ENCODE data around the gene CERS6.

DNA sequence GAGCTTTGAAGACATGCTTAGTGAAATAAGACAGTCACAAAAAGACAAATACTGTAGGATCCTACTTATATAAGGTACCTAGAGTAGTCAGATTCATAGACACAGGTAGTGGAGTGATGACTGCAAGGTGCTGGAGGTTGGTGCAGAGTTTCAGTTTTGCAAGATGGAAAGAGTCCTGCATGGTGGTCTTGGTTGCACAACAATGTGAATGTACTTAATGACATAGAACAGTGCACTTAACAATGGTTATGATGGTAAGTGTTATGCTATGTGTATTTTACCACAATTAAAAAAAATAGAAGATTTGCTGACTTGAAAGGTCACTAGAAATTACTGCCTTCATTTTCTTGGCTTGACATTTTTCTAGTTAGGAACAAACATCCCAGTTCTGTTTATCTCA is 9.5 kb downstream of the CERS6 start:
- no peak for TF ChIP-seq POLR2AphosphoS5 (IDR thresholded peaks at IDR 0.05)
- TF ChIP-seq, protein P1, sequence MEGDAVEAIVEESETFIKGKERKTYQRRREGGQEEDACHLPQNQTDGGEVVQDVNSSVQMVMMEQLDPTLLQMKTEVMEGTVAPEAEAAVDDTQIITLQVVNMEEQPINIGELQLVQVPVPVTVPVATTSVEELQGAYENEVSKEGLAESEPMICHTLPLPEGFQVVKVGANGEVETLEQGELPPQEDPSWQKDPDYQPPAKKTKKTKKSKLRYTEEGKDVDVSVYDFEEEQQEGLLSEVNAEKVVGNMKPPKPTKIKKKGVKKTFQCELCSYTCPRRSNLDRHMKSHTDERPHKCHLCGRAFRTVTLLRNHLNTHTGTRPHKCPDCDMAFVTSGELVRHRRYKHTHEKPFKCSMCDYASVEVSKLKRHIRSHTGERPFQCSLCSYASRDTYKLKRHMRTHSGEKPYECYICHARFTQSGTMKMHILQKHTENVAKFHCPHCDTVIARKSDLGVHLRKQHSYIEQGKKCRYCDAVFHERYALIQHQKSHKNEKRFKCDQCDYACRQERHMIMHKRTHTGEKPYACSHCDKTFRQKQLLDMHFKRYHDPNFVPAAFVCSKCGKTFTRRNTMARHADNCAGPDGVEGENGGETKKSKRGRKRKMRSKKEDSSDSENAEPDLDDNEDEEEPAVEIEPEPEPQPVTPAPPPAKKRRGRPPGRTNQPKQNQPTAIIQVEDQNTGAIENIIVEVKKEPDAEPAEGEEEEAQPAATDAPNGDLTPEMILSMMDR (IDR thresholded peaks at IDR 0.05) = no peak
- TF ChIP-seq EP300 (IDR thresholded peaks at IDR 0.05) = no peak
- no peak for TF ChIP-seq POLR2A (IDR thresholded peaks at IDR 0.05; ENCODE audit: low read depth)

All from esophagus muscularis mucosa (tissue), 4 donors.